Stimulated activated CD4-positive, alpha-beta T cell treated with anti-CD3 and anti-CD28 coated beads, Interleukin-4, amount 100 ng/mL, for 4 hours (primary cell): ENCODE results near the gene UGDH.
"Not testable (repeated sequence)": the region's sequence is repeated elsewhere in the genome, so short reads cannot be mapped to it uniquely, and the experiment has no call there.

ENCODE experiments used
- DNase-seq, 2 experiments: peaks; one replicate each; pipeline ENCODE4 v3.0.0-alpha.2; 2020

UGDH gene

DNA sequence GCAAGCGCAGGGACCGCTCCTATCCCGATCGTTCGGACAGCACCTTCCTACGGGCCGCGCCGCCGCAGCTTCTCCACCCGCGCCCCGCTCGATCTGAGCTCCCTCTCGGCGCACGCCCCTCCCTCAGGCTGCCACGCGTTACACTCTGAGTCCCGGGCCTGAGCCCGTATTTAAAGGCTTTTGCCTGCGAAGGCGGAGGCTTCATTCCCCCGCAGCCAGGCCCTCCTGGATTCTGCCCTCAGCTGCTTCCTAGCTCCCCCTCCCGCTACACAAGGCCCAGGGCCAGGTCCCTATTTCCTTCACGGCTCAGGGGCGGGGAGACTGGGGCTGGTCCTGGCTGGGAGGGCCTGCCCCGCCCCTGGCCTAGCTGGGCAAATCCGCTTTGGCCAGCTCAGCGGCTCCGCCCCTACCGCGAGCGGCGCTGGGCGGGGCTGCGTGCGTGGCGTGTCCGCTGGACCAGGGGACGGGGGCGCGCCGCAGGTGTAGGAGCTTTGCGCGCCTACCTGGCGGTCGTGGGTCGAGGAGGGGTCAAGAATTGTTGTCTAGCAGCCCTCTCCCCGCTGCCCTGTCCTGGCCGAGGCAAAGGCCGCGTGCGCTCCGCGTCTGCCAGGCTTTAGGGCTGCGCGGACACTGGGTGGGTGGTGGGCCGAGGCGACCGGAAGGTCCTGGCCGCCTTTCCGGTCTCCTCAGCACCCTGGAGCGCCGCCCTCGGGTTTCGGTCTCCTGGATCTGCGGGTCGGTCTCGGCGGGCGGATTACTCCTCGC lies at the start of gene UGDH:
TSS of gene UGDH (minus strand) at position 144 of the 765 bp plus-strand sequence. CDS start 5,927 bp downstream, outside the sequence.
- peak; percentile 89 to 92 for DNase-seq

DNA sequence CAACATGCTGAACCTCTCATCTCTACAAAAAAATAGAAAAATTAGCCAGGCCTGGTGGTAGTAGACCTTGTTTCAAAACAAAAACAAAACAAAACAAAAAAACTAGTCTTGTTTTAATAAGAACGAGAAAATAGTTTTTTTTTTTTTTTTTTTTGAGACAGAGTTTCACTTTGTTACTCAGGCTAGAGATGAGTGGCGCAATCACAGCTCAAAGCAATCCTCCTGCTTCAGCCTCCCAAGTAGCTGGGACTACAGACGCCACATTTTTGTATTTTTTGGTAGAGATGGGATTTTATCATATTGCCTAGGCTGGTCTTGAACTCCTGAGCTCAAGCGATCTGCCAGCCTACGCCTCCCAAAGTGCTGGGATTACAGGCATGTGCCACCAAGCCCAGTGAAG lies 47.7 kb upstream of the UGDH start:
- DNase-seq: no peak

DNA sequence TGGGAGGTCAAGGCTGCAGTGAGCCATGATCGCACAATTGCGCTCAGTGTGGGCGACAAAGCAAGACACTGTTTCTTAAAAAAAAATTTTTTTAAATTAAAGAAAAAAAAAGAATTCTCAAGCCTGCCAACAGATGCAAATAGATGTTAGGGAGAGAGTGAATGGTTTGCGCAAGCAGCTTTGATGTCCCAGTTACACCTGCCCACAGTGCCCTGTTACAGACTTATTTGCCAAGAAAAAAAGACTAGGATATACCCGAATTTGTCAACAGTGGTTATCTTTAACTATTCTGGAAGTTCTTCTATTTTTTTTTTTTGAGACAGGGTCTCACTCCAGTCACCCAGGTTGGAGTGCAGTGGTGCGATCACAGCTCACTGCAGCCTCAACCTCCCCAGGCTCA lies 44.3 kb upstream of the UGDH start:
- DNase-seq: no peak

DNA sequence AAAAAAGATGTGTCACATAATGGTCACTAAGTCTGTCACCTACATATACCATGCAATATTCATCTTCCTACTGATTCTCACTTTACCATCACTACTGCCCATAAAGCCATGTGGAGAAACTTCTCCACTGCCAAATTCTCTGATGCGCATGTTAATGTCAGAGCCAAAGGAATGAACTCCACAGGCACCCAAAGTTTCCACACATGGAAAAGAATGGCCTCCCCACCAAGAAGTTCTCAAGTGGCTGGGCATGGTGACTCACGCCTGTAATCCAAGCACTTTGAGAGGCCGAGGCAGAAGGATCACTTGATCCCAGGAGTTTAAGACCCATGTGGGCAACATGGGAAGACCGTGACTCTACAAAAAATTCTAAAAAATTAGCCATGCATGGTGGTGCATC lies 43.8 kb upstream of the UGDH start:
- no peak for DNase-seq

DNA sequence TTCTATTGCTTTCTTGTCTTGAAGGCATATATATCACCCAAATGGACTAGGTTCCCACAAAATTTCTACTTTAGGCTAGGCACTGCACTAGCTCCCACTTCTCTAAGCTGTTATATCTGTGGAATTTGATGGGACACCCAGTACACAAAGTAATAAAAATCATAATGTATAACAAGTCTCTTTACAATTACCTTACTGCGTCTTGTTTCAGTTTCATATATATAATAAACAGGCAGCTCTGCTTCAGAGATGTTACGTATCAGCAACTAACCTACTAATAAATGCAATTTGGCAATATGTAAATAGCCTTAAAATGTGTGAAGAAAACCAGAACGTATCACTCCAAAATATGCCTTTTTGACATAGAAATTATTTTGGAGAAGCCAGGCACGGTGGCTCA lies 42.0 kb upstream of the UGDH start:
- no peak for DNase-seq

DNA sequence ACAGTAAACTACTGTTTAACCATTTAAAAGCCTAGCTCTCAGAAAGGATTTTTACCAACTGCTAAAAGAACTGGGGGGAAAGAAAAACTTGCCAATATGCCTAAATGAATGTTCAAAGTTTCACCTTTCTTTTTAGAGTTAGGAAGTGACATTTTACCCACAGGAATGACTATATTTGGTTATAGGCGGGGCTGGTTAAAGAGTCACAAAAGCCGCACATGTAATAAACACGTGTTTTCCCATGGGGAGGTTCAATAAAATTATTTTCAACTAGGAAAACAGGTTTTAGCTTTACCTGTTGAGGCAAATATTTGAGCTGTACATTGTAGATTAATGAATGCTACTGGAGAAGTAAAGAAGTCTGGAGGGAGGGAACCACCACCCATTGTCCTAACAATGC lies 41.6 kb upstream of the UGDH start:
- DNase-seq: no peak

DNA sequence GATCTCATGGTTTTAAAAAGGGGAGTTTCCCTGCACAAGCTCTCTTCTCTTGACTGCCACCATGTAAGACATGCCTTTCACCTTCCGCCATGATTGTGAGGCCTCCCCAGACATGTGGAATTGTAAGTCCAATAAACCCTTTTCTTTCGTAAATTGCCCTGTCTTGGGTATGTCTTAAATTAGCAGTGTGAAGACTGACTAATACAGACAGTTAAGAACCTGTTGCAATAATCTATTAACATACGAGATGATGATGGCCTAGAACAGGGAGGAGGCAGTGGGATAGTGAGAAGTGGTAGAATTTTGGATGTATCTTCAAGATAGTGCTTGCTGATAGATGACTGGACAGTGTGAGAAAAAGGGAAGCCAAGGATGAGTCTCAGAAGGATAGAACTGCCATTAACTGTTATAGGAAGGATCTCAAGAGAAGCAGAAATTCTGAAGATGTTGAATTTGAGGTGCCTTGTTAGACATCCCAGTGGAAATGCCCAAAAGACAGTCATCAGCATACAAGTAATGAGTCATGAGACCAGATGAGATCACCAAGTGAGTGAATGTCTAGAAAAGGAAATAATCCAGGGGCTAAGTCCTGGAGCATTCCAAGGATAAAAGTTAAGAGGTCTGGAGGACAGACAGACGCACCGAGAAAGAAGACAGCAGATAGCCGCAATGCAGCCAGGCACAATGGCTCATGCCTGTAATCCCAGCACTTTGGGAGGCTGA lies 38.8 kb upstream of the UGDH start:
- no peak for DNase-seq

DNA sequence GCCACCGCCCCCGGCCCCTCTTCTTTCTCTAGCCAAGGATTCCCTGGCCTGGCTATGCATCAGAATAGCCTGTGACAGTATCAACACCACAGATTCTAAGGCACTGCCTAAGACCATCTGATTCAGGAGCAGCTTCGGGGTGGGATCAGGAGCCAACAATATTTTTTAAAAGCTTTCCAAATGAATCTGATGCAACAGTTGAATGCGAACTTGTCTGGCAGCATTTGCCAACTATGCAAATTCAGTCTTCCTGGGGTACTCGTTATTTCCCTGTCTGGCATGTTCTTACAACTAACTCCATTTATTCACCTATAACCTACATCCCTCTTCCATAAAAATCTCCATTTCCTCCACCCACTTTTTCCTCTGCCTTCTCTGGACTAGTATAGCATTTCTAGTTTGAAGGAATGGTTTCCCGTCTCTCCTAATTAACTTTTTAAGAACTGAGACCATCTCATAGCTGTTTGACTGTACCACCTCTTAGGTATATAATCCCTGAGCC lies 36.2 kb upstream of the UGDH start:
- no peak for DNase-seq

DNA sequence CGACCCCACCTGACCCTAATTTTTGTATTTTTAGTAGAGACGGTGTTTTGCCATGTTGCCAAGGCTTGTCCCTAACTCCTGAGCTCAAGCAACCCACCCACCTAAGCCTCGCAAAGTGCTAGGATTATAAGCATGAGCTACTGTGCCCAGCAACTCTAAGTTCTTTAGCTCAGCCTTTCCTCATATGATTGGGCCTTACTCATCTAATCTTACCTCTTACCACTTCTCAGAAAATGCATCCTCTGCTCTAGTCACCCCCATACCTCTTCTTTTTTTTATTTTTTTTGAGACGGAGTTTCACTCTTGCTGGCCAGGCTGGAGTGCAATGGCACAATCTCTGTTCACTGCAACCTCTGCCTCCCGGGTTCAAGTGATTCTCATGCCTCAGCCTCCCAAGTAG lies 35.6 kb upstream of the UGDH start:
- no peak for DNase-seq

DNA sequence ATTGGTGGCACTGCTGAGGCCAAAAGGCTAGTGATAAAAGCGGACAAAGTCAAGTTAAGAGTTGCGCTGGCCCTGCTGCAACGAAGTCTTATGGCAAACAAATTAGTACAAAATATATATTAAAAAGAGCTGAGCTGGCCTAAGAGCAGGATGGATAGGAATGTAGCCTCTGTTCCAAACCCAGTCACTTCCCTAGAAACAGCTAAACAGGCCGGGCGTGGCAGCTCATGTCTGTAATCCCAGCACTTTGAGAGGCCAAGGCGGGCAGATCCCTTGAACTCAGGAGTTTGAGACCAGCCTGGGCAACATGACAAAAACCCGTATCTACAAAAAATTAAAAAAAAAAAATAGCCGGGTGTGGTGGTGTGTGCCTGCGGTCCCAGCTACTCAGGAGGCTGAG lies 32.4 kb upstream of the UGDH start:
- DNase-seq: no peak

DNA sequence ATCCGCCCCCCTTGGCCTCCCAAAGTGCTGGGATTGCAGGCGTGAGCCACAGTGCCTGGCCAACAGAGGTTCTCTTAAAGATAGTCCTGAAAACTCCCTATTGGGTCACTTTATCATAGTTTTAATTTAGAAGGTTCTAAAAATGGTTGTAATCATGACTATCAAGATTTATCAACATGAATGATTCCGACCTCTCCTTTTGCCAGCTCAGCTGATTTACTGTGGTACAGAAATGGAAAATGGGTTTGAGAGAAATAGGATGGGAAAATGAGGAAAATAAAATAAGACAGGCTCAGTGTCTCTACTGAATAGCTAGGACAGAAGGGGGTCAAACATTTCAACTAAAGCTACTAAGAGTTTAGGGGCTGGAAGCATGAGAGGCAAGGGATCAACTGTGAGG lies 28.2 kb upstream of the UGDH start:
- DNase-seq: no peak

DNA sequence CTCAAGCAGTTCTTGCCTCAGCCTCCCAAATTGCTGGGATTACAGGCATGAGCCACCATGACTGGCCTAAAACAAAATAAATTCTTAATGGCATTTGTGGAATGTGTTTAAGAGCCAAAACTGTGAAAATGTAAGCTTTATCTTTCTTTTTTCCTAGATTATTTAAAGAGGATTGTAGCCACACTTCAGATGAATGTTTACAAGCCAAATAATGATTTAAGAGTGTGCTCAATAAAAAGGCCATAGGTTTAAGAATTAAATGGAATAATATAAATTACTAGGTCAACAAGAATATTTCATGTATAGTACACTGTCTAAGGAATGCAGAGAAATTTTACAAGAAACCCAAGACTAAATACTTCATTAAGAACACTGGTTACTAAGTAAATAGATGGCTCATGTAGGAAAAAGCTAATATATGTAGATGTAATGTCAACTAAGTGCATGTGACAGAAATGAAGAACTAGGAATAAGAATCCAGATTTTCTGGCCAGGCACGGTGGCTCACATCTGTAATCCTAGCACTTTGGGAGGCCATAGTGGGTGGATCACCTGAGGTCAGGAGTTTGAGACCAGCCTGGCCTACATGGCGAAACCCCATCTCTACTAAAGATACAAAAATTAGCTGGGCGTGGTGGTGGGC lies 21.3 kb upstream of the UGDH start:
- no peak for DNase-seq

DNA sequence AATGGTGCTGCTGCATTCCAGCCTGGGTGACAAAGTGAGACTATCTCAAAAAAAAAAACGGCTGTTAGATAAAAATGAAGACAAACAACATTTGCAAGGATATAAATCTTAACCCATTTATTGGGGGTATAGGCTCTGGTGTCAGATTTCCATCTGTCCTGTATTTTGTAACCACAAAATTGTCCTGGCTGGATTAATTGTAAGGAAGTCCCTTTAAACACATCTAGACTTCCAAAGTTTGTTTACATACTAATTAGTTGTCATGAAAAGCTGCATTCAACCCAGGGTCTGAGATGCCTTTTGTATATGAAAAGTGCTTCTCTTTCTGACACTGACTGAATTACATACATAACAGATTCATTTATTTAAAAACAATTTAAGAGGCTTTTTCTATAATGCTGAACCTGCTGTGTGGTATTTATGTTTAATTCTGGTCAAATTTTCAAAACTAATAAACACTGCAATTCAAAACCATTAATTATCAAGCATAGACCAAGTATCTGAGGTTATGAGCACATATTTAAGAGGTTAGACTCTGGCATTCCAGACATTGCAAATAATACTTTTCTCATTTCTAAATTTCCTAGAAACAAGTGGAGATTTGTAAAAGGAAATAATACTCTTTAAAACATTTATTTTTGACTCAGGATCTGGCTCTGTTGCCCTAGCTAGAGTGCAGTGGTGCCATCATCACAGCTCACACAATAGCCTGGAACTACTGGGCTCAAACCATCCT lies 17.5 kb upstream of the UGDH start:
- no peak for DNase-seq

DNA sequence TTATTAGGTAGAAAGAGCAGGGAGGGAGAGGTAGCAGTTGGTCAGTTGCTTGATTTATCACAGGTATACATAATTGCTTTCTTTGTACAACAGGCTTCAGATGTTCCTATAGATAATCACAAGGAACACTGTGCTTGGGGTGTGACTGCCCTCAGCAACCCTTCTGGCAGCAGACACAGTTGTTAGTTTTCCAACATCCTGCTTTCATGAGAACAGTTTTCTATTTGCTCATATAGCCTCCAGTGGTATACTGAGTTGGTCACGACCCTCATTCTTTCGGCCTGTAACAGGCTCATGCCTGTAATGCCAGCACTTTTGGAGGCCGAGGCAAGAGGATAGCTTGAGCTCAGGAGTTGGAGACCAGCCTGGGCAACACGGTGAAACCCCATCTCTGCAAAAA lies 16.8 kb upstream of the UGDH start:
- DNase-seq: not testable (repeated sequence)

DNA sequence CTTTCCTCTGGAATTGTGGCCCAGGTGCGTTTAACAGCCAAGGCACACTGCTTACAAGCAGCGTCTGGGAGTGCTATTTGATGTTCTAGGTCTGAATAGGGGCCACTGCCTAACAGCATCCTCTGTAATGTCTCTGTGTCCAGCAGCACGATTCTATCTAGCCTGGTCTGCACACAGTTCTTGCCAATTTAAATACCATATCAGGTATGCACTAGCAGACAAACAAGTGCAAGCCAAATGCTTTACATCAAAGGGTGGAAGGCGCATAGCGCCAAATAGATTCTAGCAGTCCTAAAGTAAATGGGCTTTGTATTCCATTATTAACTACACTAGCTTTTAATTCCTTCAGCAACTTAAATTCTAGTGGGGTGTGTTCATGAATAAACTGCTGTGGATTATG lies 15.8 kb upstream of the UGDH start:
- DNase-seq: no peak

DNA sequence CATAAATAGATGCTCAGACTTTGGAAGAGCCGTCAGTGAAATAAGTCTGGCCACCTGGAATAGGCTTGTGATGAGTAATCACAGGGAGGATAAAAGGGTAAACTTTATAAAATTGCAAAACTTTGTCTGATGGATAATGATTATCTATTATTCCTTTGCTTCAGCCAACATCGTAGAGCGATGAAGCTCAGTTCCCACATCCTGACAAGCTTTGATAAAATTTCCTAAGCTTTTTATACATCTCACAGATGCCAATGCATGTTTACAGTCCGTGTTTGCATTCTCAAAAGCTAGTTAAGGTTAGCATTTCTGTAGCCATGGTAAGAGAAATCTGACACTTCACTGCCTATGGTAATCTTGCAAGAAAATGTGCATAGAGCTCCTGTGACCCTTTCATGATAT lies 15.4 kb upstream of the UGDH start:
- no peak for DNase-seq

DNA sequence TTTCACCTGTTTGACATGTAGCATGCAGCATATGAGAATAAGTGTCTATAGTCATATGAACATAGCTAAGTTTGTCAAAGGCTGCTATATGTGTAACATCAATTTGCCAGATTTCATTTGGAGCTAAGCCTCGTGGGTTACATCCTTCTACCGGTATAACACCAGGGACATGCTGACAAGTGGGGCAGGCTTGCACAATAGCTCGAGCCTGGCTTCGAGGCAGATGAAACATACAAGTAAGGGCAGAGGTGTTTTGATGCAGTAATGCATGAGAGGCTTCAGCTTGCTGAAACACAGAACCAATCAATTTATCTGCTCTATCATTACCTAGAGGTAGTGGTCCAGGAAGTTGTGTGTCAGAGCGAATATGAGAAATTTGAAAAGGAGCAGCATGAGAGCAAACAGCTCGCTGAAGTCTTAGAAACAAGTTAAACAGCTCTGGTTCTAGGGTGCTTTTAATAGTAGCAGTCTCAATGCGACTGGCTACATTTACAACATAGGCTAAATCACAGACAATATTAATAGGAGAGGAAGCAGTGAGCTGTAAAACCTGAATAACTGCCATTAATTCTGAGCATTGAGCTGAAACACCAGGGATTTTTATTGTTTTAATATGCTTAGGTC lies 14.9 kb upstream of the UGDH start:
- no peak for DNase-seq

DNA sequence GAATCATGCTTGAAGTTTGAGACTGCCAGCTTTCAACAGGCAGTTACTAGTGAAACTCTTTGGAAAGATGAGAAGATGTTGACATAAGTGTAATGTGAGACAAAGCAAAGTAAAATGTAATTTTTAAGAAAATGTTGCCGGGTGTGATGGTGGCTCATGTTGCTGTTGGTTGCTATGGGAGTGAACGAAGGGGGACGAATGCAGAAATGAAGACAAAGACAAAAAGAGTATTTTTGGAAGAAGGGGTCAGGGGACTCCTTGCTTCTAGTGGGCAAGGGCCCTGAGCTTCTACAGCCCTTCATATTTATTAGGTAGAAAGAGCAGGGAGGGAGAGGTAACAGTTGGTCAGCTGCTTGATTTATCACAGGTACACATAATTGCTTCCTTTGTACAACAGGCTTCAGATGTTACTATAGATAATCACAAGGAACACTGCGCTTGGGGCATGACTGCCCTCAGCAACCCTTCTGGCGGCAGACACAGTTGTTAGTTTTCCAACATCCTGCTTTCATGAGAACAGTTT lies 11.9 kb upstream of the UGDH start:
- no peak for DNase-seq

DNA sequence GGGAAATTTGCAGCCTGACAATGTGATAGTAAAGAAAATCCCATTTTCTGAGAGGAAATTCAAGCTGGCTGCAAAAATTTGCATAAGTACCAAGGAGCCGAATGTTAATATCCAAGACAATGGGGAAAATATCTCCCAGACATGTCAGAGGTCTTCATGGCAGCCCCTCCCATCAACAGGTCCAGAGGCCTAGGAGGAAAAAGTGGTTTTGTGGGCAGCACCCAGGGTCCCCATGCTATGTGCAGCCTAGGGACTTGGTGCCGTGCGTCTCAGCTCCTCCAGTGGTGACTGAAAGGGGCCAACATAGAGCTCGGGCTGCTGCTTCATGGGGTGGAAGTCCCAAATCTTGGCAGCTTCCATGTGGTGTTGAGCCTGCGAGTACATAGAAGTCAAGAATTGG lies 6.3 kb upstream of the UGDH start:
- DNase-seq: no peak

DNA sequence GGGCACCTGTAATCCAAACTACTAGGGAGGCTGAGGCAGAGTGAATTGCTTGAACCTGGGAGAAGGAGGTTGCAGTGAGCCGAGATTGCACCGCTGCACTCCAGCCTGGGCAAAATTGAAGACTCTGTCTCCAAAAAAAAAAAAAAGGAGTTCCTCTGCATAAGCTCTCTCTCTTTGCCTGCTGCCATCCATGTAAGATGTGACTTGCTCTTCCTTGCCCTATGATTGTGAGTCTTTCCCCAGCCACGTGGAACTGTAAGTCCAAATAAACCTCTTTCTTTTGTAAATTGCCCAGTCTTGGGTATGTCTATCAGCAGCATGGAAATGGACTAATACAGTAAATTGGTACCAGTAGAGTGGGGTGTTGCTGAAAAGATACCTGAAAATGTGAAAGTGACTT lies 5.0 kb upstream of the UGDH start:
- not testable (repeated sequence) for DNase-seq

DNA sequence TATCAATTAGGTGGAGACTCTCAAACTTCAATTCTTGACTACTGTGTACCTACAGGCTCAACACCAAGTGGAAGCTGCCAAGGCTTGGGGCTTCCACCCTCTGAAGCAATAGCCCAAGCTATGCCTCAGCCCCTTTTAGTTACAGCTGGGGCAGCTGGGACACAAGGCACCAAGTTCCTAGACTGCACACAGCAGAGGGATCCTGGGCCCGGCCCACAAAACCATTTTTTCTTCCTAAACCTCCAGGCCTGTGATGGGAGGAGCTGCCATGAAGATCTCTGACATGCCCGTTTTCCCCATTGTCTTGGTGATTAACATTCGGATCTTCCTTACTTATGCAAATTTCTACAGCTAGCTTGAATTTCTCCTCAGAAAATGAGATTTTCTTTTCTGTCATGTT lies 3.4 kb upstream of the UGDH start:
- DNase-seq: no peak

DNA sequence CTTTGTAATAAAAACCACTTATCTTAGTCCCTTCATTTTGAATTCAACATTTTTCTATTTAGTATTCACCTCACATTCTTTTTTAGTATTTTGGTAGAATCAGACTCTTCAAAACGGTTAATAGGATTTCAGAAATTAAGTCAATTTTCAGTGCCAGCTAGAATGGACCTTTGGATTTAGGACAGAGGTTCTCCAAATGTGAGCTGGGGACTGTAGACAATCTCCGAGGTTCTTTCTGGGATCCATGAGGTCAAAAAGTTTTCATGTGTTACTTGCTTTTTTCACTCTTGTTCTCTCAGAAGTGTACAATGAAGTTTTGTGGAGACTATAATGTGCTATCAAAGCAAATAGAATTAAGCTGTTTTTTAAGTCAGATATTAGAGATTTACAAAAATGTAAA lies 2.3 kb upstream of the UGDH start:
- no peak for DNase-seq

DNA sequence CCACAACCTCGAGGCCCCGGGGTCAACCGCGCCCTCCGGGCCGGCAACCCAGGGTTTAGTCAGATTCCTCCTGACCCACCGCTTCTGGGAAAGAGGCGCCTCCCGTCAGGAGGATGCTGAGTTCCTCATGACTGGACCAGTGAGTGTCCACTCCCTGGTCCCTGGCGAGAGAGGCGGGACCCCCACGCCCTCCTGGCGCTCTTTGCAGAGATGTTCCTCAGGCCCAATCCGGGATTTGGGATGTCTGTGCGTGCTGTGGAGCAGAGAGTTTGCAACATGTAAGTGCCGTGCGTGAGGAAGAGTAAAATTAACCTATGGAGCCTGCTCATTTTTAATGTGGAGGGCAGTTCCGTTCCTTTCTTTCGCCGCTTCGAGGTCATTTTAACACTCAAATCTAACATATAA lies 824 bp upstream of the UGDH start:
- no peak for DNase-seq
